ENCODE data around the gene ZNF474. TPM values are rescaled to one million over a fixed set of nuclear protein-coding genes. Genes with fewer than 3 reads are reported as not detected.

ZNF474 gene
- total and polyA plus RNA-seq, 2 of the 8 experiments (the other 6 are each of a cell fraction or from before 2014, with no cell fraction given): not detected

- no peak for TF ChIP-seq CHD7 (IDR thresholded peaks at IDR 0.05; ENCODE audit: insufficient replicate concordance, low read length)
- no peak for TF ChIP-seq KDM4A (IDR thresholded peaks at IDR 0.05; ENCODE audit: low read depth, low read length, severe bottlenecking)
- no peak for TF ChIP-seq SIN3A (conservative IDR thresholded peaks at IDR 0.05 in 1 of 2, IDR thresholded peaks at IDR 0.05 in 1 of 2; ENCODE audit: low read depth in 1 of 2, low read length in 2 of 2)
- TF ChIP-seq FOSL1 (IDR thresholded peaks at IDR 0.05; ENCODE audit: insufficient read depth, low read depth, low read length): no peak
- TF ChIP-seq SUZ12 (IDR thresholded peaks at IDR 0.05; ENCODE audit: low read length): no peak
- TF ChIP-seq ATF3 (IDR thresholded peaks at IDR 0.05; ENCODE audit: insufficient read depth, low read depth, low read length): no peak
- TF ChIP-seq RXRA (IDR thresholded peaks at IDR 0.05; ENCODE audit: insufficient read depth, low read depth, low read length): no peak
- TF ChIP-seq NANOG (IDR thresholded peaks at IDR 0.05; ENCODE audit: insufficient read depth, low read depth, low read length, poor library complexity, severe bottlenecking): no peak
- no peak for TF ChIP-seq NRF1 (IDR thresholded peaks at IDR 0.05; ENCODE audit: low read depth, low read length)
Measured at GRCh38 chr5:122110987-122111386, 18.4 kb upstream of the ZNF474 start (continued).

Measured in H1 (cell line).